NCI-H1048 (cell line): ENCODE results near the gene AP3M1.
"Not testable (repeated sequence)": the region's sequence is repeated elsewhere in the genome, so short reads cannot be mapped to it uniquely, and the experiment has no call there.

ENCODE experiments used
- DNase-seq: peaks from one replicate; lab custom pipeline; 2025; lab: John Stamatoyannopoulos, UW

Gene AP3M1

GRCh38 chr10:74150204-74150989, at the start of gene AP3M1:
Gene AP3M1, minus strand, starts transcription at chr10:74150828. Its CDS starts 12,449 bp downstream, at chr10:74138379.
- DNase-seq = peak; percentile 89

- DNase-seq = no peak
Measured at GRCh38 chr10:74199315-74199714, 48.7 kb upstream of the AP3M1 start.

DNA sequence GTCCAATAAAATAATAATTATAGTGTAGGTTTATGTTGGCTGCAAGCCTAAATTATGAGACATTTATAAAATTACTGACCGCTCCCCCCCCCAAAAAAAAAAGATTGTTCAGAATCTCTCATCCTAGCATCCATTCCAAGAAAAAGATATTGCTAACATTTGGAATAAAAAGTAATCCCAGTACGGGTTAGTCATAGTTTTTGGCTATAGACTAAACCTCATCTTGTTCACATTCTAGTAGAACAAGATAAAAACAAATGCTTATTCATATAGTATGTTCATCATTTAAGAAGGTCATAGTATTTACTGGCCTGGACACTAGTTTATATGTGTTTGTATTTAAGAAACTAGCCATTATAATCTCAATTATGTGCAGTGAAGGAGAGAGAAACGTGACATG, 44.4 kb upstream of the AP3M1 start:
- no peak for DNase-seq

- no peak for DNase-seq
Measured at GRCh38 chr10:74194545-74194944, 43.9 kb upstream of the AP3M1 start.

DNA sequence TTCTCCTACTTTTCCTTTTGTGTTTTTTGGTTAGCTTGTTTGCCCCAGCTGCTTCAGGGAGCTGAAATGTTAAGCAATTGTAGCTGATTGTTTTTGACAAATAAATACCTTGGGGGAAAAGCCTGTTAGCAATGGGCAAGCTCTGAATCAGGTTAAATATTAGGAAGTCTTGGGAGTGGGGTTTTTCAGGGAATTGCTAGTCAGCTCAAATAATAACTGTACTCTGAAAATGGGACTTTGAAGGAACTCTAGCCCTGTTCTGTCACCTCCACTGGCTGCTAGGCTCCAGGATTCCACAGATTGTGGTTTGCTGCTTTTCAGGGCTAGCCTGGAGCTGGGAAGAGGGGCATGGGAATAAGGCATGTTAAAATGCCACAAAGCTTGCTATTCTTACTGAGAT, 39.9 kb upstream of the AP3M1 start:
- DNase-seq = no peak

- DNase-seq = peak; percentile 89
Measured at GRCh38 chr10:74189999-74190421, 39.4 kb upstream of the AP3M1 start.

DNA sequence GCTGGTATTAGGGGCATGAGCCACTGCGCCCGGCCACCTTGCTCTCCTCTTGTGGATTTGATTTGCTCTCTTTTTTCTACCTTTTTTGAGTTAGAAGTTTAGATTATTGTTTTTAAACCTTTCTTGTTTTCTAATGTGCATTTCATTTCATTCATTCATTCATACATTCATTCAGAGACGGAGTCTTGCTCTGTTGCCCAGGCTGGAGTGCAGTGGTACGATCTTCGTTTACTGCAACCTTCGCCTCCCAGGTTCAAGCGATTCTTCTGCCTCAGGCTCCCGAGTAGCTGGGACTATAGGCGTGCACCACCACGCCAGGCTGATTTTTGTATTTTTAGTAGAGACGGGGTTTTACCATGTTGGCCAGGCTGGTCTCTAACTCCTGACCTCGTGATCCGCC, 38.0 kb upstream of the AP3M1 start:
- not testable (repeated sequence) for DNase-seq

GRCh38 chr10:74187237-74187636, 36.6 kb upstream of the AP3M1 start:
- no peak for DNase-seq

DNA sequence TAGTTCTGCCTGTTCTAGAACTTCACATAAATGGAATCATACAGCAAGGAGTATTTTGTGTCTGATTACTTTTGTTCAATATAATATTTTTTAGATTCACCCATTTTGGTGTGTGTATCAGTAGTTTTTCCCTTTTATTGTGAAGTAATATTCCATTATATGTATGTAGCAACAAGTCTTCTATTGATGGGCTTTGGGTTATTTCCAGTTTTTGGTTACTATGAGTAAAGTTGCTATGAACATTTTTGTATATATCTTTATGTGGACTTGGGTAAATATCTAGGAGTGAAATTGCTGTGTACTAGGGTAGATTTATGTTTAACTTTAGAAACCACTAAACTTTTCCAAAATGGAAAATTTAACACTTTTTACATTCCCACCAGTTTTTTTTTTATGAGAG, 36.0 kb upstream of the AP3M1 start:
- no peak for DNase-seq

DNA sequence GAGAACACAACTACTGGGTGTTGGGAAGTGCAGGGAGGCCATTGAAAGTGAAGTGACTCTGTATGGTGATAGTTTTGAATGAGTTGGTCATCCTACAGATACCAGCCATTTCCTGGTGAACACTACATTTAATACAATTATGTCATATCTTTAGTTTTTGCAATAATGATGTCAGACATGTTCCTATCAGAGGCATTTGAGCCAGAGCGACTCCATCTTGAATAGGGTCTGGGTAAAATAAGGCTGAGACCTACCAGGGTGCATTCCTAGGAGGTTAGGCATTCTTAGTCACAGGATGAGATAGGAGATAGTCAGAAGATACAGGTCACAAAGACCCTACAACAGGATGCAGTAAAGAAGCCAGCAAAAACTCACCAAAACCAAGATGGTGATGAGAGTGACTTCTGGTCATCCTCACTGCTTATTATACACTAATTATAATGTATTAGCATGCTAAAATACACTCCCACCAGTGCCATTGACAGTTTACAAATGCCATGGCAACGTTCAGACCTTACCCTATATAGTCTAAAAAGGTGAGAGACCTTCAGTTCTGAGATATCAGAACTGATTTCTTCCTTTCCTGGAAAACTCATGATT, 28.6 kb upstream of the AP3M1 start:
- DNase-seq = no peak

- no peak for DNase-seq
Measured at GRCh38 chr10:74178042-74178791, 27.6 kb upstream of the AP3M1 start.

DNA sequence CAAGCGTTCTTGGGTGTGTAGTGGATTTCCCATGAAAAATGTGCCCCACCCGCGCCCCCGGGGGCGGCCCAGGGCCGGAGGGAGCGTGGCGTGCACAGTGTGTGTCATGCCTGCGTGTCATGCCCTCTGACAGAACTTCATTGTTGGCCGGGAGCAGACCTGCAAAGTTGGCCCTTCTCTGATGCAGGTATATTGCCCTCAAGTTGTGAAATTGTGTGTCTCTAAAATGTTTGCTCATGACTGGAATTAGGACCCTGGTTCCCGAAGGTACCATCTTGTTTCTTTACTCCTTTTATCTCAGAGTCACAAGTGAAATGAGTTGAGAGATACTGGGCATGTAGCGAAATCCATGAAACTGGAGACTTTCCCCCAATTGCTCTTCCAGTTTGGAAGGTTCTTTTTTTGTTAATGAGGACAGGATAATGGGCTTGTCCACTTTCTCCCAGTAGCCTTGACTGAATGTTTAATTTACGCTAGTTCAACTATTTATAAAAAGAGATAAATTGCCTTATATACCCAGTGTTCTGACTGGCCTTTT, 26.6 kb upstream of the AP3M1 start:
- no peak for DNase-seq

GRCh38 chr10:74176380-74177139, 25.9 kb upstream of the AP3M1 start:
- peak; percentile 95 for DNase-seq

- no peak for DNase-seq
Measured at GRCh38 chr10:74175510-74176379, 25.1 kb upstream of the AP3M1 start.

DNA sequence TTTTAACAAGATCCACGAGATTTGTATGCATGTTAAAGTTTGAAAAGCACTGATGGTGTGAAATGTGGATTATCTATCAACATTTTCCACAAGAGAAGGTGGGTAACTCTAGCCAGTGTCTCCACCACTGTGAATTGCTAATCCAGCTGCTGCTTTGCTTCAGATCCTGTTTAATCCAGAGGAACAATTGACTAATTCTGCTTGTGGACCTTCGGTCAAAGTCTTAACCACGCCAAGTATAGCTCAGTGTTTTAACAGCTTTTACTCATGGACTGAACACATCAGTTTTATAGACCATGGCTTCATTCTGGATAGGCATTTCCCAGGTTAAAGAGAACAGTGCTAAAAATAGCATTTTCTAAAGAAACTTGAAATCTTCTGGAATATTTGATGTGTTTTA, 23.9 kb upstream of the AP3M1 start:
- DNase-seq = no peak

DNA sequence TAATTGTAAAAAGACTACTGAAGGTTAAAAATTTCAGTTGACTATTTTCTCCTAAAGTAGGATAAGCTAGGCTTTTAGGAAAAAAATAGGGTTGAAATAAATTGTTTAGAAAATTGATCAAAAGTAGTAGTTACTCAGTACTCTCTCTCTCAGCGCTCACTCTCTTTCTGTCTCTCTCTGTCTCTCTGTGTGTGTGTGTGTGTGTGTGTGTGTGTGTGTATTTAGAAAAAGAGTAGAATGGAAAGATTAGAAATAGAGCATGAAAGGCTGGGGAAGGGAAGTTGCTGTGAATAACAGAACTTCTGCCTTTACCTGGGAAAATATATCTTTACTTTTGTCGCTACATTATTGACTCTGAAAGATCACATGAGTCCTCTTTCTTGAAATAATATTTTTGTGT, 21.0 kb upstream of the AP3M1 start:
- no peak for DNase-seq

- no peak for DNase-seq
Measured at GRCh38 chr10:74167443-74167842, 16.8 kb upstream of the AP3M1 start.

GRCh38 chr10:74165530-74165901, 14.9 kb upstream of the AP3M1 start:
- DNase-seq = no peak

- DNase-seq = no peak
Measured at GRCh38 chr10:74164716-74165529, 14.3 kb upstream of the AP3M1 start.
